Vagina (tissue), 2 donors: ENCODE results near the gene ARHGAP45. TPM values are rescaled to one million over a fixed set of nuclear protein-coding genes. Genes with fewer than 3 reads are reported as not detected.

Source experiments
- DNase-seq, 2 donors: peaks; one replicate each; pipeline ENCODE4 v3.0.0-alpha.2; 2017; ENCODE audit errors: extremely low spot score in 2 of 2
- H3K27ac ChIP-seq: fragments of 200-600 bp; sonication (generic); one replicate; pipeline ENCODE4 v1.5.1; 2019
- H3K27me3 ChIP-seq: fragments of 200-600 bp; sonication (generic); one replicate; pipeline ENCODE4 v1.5.1; 2019
- H3K36me3 ChIP-seq, 2 donors: fragments of 200-600 bp; sonication (generic); one replicate each; pipeline ENCODE4 v1.5.1; 2017 to 2019
- H3K4me1 ChIP-seq: fragments of 200-600 bp; sonication (generic); one replicate; pipeline ENCODE4 v1.5.1; 2019
- H3K4me3 ChIP-seq, 2 donors: fragments of 200-600 bp; sonication (generic); 1 replicate in 1 of 2; 2 replicates in 1 of 2; pipeline ENCODE4 v1.5.1; 2016 to 2019
- H3K9me3 ChIP-seq: fragments of 200-600 bp; sonication (generic); one replicate; pipeline ENCODE4 v1.5.1; 2019
- POLR2A ChIP-seq, 2 donors: fragments of 450-650 bp; IDR thresholded peaks; one replicate each; pipeline ENCODE4 v1.6.1; 2017; ENCODE audit warnings: antibody characterized with exemption in 2 of 2, mild to moderate bottlenecking in 2 of 2, moderate library complexity in 2 of 2
- POLR2AphosphoS5 ChIP-seq, 2 donors: sonication (generic); formaldehyde crosslinking; IDR thresholded peaks; one replicate each; pipeline ENCODE4 v1.9.0; 2017; ENCODE audit warnings: antibody characterized with exemption in 2 of 2, mild to moderate bottlenecking in 2 of 2, low read depth in 1 of 2; ENCODE audit not compliant: insufficient read depth in 1 of 2
- intact Hi-C: fragments of 100-400 bp; cut with DNase I; formaldehyde crosslinking; loops from one replicate; pipeline ENCODE4 v1.15.1; 2023
- total RNA-seq: library from RNA; depleted of rRNA; stranded (reverse); fragments of >200 nt; gene quantifications from one replicate; pipeline ENCODE4 v1.2.3, GENCODE V29; 2016
- TF ChIP-seq, protein P1 (sequence below), 3 experiments: fragments of 450-650 bp in 2 of 3; fragments of 200-600 bp in 1 of 3; sonication (generic) in 1 of 3; IDR thresholded peaks; one replicate each; pipeline ENCODE4 v1.5.1; 2017 to 2019; ENCODE audit warnings: antibody characterized with exemption in 3 of 3, mild to moderate bottlenecking in 2 of 3, moderate library complexity in 2 of 3

The ARHGAP45 gene
- total RNA-seq, 1 donor from 2014 or later = 36.8 TPM

DNA sequence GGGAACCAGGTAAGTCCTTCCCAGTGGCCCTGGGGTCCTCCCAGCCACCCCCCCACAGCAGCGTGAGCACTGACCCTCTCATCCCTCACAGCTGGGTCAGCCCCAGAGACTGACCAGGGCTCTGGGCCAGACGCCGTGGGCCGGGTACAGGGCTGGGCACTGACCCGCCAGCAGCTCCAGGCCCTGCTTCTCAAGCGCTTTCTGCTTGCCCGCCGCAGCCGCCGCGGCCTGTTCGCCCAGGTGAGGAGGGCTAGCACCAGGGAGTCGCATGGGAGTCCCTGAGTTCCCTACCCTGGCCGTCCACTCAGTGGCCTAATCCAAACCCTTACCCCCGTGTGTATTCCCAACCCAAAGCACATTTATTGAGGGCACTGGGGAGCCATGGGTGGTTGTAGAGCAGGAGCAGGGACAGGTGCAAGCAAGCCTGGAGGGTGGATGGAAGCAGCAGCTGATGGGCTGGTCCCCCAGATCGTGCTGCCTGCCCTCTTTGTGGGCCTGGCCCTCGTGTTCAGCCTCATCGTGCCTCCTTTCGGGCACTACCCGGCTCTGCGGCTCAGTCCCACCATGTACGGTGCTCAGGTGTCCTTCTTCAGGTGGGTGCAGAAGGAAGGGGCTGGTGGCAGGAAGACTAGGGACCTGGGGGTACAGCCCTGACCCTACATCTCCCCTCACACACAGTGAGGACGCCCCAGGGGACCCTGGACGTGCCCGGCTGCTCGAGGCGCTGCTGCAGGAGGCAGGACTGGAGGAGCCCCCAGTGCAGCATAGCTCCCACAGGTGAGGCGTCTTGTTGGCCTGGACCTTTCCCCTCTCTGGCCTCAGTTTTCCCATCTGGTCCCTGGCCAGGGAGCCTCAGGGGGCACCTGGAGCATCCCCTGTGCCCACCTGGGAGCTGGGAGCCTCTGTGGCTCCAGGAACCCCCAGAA is 12.6 kb upstream of the ARHGAP45 start:
- DNase-seq = no peak
- intact Hi-C loops = no loop called here
- H3K9me3 ChIP-seq = peaks cover 26% of the 10 kb centered on the region
- no peak overlapping the region for H3K4me3 ChIP-seq
- H3K36me3 ChIP-seq = peaks cover 0 to 5% of the 10 kb centered on the region in 2 donors
- no peaks in the 10 kb centered on the region for H3K4me1 ChIP-seq
- TF ChIP-seq POLR2A (IDR thresholded peaks at IDR 0.05) (no peak), POLR2AphosphoS5 (IDR thresholded peaks at IDR 0.05; ENCODE audit: insufficient read depth in 1 of 2, low read depth in 1 of 2) (no peak)
- TF ChIP-seq, protein P1, sequence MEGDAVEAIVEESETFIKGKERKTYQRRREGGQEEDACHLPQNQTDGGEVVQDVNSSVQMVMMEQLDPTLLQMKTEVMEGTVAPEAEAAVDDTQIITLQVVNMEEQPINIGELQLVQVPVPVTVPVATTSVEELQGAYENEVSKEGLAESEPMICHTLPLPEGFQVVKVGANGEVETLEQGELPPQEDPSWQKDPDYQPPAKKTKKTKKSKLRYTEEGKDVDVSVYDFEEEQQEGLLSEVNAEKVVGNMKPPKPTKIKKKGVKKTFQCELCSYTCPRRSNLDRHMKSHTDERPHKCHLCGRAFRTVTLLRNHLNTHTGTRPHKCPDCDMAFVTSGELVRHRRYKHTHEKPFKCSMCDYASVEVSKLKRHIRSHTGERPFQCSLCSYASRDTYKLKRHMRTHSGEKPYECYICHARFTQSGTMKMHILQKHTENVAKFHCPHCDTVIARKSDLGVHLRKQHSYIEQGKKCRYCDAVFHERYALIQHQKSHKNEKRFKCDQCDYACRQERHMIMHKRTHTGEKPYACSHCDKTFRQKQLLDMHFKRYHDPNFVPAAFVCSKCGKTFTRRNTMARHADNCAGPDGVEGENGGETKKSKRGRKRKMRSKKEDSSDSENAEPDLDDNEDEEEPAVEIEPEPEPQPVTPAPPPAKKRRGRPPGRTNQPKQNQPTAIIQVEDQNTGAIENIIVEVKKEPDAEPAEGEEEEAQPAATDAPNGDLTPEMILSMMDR (IDR thresholded peaks at IDR 0.05) = no peak
- no peaks in the 10 kb centered on the region for H3K27me3 ChIP-seq
- H3K27ac ChIP-seq = no peak overlapping the region

DNA sequence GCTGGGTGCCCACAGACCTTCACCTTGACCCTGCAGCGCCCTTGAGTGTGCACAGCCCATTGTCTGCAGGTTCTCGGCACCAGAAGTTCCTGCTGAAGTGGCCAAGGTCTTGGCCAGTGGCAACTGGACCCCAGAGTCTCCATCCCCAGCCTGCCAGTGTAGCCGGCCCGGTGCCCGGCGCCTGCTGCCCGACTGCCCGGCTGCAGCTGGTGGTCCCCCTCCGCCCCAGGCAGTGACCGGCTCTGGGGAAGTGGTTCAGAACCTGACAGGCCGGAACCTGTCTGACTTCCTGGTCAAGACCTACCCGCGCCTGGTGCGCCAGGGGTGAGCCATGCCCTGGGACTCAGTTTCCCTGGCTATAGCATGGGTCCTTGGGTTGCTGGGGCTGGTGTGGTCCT is 11.9 kb upstream of the ARHGAP45 start:
- no peak for DNase-seq
- Histone ChIP-seq H3K4me3 (no peak overlapping the region), H3K4me1 (no peaks in the 10 kb centered on the region), H3K9me3 (peaks cover 26% of the 10 kb centered on the region), H3K36me3 (peaks cover 0 to 5% of the 10 kb centered on the region in 2 donors), H3K27me3 (no peaks in the 10 kb centered on the region), H3K27ac (no peak overlapping the region)
- intact Hi-C loops = no loop called here
- TF ChIP-seq POLR2A (IDR thresholded peaks at IDR 0.05) (no peak), POLR2AphosphoS5 (IDR thresholded peaks at IDR 0.05; ENCODE audit: insufficient read depth in 1 of 2, low read depth in 1 of 2) (no peak)
- TF ChIP-seq, protein P1 (IDR thresholded peaks at IDR 0.05) = no peak

DNA sequence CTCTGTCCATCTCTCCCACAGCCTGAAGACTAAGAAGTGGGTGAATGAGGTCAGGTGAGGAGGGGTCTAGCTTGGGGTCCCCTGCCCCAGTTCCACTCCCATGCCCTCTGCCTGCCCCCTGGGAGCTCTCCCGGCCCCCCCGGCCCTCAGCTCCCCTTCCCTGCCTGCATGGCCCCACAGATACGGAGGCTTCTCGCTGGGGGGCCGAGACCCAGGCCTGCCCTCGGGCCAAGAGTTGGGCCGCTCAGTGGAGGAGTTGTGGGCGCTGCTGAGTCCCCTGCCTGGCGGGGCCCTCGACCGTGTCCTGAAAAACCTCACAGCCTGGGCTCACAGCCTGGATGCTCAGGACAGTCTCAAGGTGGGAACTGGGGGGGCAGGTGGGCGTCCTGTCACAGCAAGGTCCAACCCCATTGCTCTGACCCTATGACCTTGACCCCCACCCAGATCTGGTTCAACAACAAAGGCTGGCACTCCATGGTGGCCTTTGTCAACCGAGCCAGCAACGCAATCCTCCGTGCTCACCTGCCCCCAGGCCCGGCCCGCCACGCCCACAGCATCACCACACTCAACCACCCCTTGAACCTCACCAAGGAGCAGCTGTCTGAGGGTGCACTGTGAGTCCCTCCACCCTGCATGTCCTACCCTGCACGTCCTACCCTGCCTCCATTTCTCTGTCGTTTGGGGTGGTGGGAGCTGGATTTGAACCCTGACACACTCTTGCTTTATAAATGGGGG is 10.9 kb upstream of the ARHGAP45 start:
- DNase-seq = no peak
- H3K27me3 ChIP-seq = no peaks in the 10 kb centered on the region
- intact Hi-C loops = no loop called here
- H3K4me3 ChIP-seq = no peak overlapping the region
- H3K36me3 ChIP-seq = peaks cover 0 to 5% of the 10 kb centered on the region in 2 donors
- H3K27ac ChIP-seq = no peak overlapping the region
- H3K4me1 ChIP-seq = no peaks in the 10 kb centered on the region
- peaks cover 26% of the 10 kb centered on the region for H3K9me3 ChIP-seq
- TF ChIP-seq POLR2A (IDR thresholded peaks at IDR 0.05) (no peak), POLR2AphosphoS5 (IDR thresholded peaks at IDR 0.05; ENCODE audit: insufficient read depth in 1 of 2, low read depth in 1 of 2) (no peak)
- TF ChIP-seq, protein P1 (IDR thresholded peaks at IDR 0.05) = no peak

DNA sequence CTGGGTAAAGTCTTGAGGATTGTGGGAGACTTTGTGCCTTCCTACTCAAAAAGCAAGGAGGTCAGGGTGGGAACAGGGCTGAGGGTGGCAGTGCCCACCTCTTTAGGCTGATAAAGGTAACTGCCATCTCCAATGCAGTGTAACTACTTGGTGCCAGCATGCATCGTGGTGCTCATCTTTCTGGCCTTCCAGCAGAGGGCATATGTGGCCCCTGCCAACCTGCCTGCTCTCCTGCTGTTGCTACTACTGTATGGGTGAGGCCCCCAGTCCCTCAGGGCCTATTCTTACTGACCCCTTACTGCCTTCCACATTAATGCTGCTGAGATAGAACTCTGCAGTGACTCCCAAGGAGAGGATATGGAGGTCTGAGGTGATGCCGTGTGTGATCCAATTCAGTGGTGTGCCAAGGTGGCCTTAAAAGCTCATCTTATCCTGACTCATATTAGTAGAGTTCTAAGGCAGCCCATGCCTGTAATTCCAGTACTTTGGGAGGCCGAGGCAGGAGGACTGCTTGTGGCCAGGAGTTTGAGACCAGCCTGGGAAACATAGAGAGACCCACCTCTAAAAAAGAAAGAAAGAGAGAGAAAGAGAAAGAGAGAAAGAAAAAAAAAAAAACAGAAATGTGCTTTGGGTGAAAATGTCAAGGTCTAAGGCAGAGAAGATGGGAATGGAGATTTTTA is 9.7 kb upstream of the ARHGAP45 start:
- intact Hi-C loops = no loop called here
- no peaks in the 10 kb centered on the region for H3K27me3 ChIP-seq
- no peak overlapping the region for H3K27ac ChIP-seq
- no peaks in the 10 kb centered on the region for H3K4me1 ChIP-seq
- no peak overlapping the region for H3K4me3 ChIP-seq
- no peak for DNase-seq
- peaks cover 0 to 5% of the 10 kb centered on the region in 2 donors for H3K36me3 ChIP-seq
- H3K9me3 ChIP-seq = peaks cover 26% of the 10 kb centered on the region
- TF ChIP-seq POLR2A (IDR thresholded peaks at IDR 0.05) (no peak), POLR2AphosphoS5 (IDR thresholded peaks at IDR 0.05; ENCODE audit: insufficient read depth in 1 of 2, low read depth in 1 of 2) (no peak)
- TF ChIP-seq, protein P1 (IDR thresholded peaks at IDR 0.05) = no peak
